GM12874 (cell line): ENCODE measurements around the gene INVS.

Experiments used
- TF ChIP-seq, protein P1 (sequence below): IDR thresholded peaks from 2 replicates; pipeline ENCODE4 v1.5.1; 2011; ENCODE audit warnings: low read depth, mild to moderate bottlenecking, control low read depth, low read length, moderate library complexity; ENCODE audit not compliant: insufficient read depth

INVS gene

GRCh38 chr9:100170085-100170484 is 71.0 kb downstream of the INVS start:
- TF ChIP-seq, protein P1, sequence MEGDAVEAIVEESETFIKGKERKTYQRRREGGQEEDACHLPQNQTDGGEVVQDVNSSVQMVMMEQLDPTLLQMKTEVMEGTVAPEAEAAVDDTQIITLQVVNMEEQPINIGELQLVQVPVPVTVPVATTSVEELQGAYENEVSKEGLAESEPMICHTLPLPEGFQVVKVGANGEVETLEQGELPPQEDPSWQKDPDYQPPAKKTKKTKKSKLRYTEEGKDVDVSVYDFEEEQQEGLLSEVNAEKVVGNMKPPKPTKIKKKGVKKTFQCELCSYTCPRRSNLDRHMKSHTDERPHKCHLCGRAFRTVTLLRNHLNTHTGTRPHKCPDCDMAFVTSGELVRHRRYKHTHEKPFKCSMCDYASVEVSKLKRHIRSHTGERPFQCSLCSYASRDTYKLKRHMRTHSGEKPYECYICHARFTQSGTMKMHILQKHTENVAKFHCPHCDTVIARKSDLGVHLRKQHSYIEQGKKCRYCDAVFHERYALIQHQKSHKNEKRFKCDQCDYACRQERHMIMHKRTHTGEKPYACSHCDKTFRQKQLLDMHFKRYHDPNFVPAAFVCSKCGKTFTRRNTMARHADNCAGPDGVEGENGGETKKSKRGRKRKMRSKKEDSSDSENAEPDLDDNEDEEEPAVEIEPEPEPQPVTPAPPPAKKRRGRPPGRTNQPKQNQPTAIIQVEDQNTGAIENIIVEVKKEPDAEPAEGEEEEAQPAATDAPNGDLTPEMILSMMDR = no peak

DNA sequence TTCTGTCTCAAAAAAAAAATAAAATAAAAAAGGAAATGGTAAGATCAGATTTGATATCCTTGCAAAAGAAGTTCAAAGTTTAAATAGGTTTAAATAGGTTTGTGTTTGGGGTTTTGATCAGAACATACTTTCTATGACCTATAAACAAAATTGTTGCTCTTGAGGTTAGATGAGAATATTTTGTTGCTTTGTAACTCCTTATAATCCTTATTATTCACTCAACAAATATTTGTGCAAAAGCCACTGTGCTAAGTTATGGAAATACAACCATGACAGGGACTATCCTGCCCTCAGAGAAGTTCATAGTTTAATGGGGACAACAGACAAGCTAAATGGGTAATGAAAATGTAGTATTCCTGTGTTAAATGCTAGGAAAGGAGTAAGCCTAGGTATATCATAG is 71.5 kb downstream of the INVS start:
- TF ChIP-seq, protein P1 = no peak

- TF ChIP-seq, protein P1 = no peak
These were observed 87.3 kb downstream of the INVS start for GRCh38 chr9:100186356-100186755.

GRCh38 chr9:100190339-100190738 is 91.3 kb downstream of the INVS start:
- TF ChIP-seq, protein P1 = no peak

GRCh38 chr9:100191264-100191663 is 92.2 kb downstream of the INVS start:
- TF ChIP-seq, protein P1 = no peak

DNA sequence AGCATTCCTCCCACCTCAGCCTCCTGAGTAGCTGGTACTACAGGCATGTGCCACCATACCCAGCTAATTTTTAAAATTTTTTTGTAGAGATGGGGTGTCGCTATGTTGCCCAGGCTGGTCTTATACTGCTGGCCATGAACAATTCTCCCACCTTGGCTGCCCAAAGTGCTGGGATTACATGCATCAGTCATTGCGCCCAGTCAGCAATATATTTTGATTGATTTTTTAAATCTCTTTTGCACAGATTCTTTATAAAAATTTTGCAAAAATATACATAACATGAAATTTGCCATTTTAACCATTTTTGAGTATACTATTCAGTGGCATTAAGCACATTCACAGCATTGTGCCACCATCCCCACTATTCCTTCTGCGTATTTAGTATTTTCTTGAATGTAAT is 94.0 kb downstream of the INVS start:
- TF ChIP-seq, protein P1 = no peak

GRCh38 chr9:100196215-100196614 is 97.2 kb downstream of the INVS start:
- TF ChIP-seq, protein P1 = no peak

DNA sequence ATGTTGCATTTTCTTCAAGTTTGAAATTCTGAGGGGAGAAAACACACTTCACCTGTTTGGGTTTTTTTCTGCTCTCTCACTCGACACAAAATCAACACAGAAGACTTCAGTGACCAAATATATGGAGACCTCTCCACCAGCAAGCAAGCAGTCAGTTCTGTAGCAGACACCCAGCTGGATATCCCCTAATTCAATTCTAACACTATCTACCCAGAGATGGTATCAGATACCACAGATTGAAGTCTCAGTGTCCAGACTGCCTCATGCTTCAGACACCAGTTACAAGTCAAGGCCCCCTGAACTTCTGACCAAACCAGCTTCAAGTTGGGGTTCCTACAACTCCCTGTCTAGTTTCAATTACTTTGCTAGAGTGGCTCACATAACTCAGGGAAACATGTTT is 97.8 kb downstream of the INVS start:
- TF ChIP-seq, protein P1 = no peak
